ENCODE results near the gene STARD7.

STARD7 gene

DNA sequence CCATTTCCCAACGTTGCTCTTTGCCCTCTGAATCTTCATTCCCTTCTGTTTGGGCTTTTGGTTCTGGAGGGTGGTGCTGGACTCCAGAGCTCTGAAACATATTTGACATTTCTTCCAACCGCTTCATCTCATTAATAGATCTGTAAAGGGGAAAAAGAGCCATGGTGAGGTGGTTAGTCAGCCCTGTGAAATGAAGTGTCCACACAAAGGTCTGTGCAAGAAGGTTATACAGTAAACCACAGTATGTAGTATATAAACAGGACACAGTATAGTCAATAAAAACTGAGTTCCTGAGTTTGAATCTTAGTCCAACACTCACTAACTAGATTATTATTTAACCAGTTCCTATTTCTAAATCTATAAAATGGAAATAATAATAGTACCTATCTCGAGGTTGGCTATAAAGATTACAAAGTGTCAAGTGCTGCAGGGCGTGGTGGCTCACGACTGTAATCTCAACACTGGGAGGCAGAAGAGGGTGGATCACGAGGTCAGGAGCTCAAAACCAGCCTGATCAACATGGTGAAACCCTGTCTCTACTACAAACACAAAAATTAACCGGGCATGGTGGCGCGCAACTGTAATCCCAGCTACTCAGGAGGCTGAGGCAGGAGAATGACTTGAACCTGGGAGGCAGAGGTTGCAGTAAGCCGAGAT is 13.1 kb downstream of the STARD7 start:
- no peak for DNase-seq

DNA sequence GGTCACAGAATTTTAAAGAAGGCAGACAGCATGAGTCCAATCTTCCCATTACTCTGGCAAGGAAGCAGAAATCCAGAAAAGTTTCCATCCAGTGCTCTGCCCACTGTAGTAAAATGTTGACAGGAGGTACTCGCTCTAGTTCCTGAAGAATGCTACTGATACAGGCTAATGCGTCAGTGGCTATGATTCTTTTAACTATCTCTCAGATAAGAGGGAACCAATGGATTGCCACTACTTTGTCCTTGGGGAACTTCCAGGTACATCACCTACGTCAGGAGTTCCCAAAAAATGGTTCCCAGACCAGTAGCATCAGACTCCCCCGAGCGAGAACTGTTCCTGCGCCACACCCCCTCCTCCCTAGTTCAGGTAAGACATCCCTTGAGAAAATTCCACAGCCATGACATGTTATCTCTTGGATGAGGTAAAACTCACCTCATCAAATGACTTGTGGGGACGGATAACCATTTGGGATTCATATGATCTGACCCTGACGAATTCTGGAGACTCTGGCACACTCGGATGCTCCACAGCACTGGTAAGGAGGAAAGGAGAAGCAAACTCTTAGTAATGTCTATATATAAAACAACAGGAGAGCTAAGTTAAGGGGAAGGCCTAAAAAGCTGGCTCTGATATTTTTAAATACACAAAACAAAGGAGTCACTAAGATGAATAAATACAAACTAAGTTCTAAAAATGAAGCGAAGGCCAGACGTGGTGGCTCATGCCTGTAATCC is 16.5 kb downstream of the STARD7 start:
- DNase-seq = no peak

DNA sequence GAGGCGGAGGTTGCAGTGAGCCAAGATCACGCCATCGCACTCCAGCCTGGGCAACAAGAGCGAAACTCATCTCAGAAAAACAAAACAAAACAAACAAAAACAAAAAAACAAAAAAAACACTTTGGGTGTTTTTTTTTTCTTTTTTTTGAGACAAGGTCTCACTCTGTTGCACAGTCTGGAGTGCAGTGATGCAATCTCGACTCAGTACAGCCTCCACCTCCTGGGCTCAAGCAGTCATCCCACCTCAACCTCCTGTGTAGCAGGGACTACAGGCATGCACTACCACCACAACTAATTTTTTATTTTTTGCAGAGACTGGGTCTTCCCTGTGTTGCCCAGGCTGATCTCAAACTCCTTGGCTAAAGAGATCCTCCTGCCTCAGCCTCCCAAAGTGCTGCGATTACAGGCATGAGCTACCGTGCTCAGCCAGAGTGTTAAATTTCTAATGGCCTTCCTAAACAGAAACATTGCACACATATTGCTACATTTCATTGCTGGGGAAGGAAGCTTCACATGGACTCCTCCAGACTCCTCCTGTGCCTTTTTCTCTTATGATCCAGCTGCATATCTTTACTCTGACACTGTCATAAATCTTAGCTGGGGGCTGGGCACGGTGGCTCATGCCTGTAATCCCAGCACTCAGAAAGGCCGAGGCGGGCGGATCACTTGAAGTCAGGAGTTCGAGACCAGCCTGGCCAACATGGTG is 19.7 kb downstream of the STARD7 start:
- no peak for DNase-seq

DNA sequence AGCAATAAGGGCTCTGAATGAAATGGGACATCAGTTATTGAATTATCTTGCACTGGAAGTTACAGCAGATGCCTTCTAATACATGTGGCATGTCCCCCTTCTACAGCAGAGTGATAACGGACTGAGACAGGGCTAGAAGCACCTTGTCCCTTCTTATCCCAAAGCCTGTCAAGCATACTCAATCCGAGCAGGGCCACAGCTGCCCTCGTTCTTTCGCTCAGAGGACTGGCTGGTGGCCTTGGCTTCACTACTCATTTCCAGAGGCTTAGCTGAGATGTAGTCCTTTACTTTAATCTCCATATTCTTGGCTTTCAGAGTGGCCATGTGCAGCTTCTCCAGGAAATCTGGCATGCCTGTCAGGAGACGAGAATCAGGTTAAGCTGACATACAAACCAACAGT is 22.1 kb downstream of the STARD7 start:
- no peak for DNase-seq

DNA sequence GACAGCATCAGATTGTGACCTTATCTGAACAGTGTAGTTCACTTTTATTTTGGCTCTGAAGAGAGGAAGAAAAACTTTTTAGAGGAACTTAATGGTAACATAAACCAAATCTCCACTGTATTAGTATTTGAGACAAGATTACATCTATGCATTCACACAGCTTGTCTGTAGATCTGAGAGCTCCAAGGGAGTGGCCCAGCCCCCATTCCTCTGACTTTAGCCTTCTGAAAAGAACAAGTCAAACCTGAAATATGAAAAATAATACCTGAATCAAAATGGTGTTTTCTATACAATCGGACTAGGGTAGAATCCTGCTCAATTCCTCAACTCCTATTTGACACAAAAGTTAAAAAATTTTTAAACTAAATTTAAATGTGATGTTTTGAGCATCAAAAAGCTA is 23.1 kb downstream of the STARD7 start:
- no peak for DNase-seq

DNA sequence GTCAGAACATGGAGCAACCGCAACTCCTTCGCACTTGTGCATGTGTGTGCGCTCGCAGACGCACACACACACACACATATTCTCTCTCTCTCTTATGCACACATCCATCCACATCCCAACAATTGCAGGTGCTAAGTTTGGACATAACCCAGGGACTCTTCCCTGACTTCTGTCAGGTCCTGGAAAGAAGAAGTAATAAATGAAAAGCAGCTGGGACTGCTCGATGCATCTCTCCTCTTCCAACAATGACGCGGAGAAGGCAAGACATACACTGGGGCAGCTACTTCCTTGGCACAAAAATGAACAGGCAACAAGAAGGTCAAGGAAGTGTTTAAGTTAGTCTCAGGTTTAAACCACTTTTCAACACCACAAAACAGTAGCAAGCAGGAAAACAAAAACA is 23.6 kb downstream of the STARD7 start:
- no peak for DNase-seq

DNA sequence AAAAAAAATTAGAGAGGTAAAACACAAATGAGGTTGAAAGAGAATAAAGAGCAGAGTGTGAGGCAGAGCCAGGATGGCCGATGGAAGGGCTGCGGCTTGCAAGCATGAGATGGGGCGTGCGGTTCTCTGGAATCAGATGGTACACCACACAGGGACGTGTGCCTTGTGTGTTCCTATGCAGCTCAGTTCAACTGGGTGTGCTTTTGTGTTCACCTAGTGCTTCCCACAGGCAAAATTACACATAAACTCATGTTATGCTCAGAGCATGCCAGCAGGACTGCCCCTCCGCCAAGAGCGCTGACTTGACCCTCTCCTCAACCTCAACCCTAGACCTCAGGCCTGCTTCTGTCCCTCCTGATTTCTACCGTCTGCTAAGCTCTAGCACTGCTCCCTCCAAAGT is 24.4 kb downstream of the STARD7 start:
- DNase-seq = no peak

DNA sequence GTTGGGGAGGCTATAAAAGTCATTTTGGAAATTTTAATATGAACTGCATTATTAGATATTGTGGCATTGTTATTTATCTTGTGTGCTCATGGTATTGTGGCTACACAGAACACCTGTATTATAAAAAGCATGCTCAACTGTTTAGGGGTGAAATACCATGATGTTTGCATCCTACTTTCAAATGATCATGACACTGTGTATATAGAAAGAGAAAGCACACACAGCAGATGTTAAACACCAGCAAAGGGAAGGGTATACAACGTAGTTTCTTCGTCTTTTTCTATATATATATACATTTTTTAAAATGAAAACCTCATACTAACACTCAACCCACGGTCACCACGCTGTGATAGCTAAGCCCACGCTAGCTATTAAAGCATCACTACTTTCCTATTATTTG is 27.1 kb downstream of the STARD7 start:
- no peak for DNase-seq

DNA sequence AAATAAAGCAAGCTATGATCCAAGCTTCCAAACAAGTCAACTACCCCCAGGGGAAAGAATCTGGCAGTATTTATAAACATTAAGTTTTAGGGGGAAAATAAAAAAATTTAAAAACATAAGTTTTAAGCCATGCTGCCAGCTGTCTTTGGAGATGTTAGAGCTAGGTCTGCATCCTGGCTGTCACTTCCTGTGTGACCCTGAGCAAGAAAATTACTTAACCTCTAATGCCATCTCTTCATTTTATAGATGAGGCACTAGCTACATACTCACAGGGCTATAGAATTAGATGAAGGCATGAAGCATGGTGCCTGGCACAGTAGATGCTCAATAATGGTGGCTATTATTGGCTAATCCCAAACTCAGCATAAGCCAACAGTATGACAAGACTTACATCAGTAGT is 28.1 kb downstream of the STARD7 start:
- DNase-seq = no peak

DNA sequence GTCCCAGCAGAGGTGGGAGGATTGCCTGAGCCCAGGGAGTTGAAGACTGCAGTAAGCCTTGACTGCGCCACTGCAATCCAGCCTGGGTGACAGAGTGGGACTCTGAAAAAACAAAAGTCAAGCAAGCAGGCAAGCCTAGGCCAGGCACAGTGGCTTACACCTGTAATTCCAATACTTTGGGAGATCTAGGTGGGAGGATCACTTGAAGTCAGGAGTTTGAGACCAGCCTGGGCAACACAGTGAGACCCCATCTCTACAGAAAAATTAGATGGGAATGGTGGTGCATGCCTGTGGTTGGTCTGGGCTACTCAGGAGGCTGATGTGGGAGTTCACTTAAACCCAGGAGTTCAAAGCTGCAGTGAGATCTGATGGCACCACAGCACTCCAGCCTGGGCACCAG is 28.6 kb downstream of the STARD7 start:
- no peak for DNase-seq

DNA sequence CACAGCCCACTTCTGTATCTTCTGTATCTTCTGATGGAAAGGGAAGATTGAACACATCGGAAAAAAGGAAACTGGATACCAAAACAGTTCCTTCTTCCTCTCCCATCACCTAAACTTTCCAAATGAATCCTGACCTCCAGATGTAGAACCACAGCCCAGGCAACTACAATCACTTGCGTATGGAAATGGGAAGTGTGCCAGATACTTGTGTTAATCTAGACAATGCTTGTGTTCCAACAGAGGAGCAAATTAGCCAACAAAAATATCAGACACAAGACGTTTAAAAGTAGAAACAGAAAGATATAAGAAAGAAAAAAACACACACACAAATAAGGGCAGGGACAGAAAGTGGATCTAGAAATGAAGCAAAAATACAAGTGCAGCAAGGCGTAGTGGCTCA is 32.0 kb downstream of the STARD7 start:
- no peak for DNase-seq

DNA sequence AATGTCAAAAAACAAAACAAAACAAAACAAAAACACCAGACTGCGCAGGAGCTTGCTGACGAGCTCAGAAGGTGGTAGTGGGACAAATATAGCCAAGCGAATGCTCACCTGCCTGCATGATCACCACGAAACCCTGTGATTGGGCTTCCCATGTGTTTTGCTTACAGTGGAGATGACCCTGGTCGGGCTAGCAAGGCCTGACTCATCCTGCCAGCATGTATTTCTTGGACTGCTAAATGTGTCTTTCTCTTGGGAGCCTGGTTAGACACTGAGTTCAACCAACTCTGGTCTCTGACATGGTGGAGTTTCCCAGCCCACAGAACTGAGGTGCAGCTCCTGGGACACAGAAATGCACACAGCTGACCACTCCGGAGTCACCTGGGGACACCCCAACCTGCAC is 32.7 kb downstream of the STARD7 start:
- no peak for DNase-seq

DNA sequence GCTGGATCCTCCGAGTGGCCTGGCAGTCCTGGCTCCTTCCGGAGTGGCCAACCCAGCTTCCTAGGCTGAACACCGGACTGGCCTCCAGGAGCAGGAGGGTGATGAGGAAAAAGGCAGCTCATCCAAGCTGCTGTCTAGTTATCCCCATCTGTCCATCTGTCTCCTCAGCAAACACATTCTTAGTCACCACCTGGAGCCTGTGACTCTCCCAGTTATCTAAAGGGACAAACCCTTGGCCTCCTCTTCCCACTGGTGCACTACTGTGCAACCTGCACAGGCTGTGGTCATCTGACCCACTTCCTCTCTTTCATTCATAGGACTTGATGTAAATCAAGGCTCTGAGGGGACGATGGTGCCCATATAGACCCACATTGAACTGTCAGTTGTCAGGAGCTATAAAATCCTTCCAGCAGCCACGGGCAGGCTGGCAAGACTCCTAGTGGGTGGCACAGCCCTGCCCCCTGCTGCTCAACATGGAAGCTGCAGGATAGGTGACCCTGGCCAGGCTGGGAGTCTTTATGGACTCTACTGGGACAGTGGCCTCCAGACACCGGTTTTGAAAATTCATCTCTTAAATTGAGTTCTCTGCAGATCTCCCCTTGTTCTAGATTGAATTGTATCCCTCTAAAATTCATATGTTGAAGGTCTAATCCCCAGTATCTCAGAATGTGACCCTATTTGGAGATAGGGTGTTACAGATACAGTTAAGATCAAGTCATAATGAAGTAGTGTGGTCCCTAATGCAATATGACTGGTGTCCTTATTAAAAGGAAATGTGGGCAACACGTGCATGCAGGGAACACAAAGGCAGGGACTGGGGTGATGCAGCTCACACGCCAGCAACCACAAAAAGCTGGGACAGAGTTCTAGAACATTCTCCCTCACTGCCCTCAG is 34.1 kb downstream of the STARD7 start:
- peak; percentile 83 to 85 for DNase-seq

DNA sequence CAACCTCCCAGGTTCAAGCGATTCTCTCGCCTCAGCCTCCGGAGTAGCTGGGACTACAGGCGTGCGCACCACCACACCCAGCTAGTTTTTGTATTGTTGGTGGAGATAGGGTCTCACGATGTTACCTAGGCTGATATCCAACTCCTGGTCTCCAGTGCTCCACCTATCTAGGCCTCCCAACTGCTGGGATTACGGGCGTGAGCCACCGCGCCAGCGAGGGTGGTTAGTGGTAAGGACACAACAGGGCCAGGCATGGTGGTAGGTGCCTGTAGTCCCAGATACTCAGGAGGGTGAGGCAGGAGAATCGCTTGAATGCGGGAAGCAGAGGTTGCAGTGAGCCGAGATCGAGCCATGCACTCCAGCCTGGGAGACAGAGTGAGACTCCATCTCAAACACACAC is 36.8 kb downstream of the STARD7 start:
- DNase-seq = no peak

DNA sequence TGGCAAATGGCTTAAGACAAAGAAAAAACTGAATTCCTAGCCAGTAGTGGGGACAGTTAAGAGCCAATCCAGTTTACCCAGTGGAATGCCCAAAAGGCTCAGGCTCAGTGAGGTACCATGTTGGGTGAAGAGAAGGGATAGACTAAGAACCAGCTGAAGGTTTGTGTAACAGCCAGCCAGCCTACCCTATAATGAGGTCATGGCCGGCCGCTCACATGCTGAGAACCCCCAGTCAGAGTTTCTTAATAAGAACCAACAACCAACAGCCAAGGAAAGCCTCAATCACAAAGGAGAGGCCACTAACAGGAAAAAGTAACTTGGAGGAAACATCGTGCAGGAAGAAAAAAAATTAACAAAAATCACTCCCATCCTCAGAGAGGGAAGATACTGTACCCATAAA is 38.0 kb downstream of the STARD7 start:
- DNase-seq = no peak

DNA sequence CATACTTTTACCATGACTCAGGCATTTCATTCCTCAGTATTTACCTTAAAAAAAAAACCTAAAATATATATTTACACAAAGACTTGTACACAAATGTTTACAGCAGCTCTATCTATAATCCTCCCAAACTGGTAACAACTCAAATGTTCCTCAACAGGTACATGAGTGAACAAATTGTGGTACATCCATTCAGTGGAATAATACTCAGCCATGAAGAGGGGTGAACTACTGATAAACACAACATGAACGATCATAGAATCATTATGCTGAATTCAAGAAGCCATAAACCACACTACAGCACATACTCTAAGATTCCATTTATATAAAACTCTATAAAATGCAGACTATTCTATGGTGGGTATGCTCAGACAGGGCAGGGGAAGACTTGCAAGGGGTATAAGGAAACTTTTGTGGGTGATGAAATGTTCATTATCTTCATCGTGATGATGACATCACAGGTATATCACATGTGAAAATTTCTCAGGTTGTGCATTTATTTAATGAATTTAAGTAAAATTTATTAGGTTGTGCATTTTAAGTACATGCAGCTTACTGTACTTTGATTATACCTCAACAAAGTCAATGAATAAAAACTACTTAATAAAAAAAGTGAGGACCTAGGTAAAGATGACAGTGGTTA is 38.6 kb downstream of the STARD7 start:
- DNase-seq = no peak

DNA sequence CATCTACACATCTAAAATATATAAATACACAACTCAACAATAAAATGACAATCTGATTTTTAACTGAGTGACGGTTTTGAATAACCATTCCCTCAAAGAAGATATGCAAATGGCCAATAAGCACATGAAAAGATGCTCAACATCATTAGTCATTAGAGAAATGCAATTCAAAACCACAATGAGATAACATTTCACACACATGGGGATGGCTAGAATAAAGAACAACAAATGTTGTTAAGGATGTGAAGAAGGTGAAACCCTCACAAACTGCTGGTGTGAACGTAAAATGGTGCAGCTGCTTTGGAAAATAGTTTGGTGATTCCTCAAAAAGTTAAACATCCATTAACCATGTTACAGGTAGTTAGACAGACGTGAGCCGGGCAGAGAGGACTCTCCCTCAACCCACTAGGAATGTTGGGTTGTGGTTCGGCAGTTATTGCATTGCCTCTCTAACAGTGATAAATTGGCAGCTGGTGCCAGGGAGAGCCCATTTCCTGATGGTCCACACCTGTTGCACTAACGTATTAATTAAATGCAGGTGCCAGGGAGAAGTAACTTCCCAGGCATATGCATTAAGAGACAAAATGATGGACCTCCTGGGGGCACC is 41.1 kb downstream of the STARD7 start:
- no peak for DNase-seq

DNA sequence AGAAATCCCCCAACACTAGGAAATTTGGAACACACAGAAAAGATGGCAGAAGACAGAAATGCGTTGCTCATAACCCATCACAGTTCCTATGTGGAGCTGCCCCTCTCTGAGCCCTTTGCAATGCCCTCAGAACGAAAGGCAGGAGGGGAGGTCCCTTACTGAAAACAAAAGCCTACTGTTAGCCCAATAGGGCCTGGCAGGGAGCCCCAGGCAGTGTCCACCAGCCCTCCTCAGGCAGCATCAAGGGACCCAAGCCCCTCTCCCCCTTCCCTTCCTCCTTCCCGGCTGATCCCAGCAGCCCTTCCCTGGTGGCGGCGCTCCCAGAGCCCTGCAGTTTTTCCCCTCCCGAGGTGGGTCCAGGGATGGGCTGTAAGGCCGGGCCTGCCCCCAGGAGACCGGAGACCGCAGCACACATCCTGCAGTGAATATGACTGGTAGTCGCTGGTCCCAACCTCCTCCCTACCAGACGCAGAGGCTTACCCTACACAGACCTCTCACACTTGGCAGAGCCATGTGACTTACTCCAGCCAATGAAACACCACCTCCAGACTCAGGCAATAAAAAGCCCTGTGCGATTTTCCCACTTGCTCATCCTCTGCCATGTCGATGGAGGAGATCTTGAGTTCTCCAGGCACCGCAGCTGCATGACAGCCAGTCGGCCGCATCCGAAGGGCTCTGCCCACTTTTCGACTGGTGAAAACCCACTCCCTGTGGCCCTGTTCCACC is 44.0 kb downstream of the STARD7 start:
- no peak for DNase-seq

DNA sequence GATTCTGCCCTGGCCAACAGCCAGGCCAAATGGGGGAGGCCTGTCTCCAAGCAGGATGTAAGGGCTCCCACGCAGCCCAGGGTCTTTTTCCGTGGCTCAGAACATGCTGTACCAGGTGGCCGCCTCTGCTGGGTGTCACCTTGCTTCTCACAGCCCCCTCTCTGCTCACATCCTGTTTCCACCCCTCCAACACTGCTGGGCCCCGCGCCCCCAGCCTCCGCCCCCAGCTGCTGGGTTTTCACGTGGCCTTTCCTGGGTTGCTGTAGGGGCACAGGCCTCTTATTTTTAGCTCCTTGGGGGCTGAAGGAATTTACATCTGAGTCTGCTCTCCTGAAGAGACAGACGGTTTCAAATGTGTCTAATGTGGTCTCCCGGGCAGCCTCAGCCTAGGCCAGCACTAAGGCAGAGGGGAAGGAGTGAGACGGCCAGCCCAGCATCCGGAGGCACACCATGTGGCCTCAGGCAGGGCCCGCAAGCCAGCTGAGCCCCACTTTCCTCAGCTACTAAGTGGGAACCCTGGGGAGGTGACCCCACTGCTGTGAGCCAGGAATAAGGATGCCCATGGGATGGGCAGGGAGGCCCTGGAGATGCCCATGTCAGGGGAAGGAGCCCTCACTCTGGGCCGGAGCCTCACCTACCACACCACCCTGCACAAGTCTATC is 44.7 kb downstream of the STARD7 start:
- no peak for DNase-seq

DNA sequence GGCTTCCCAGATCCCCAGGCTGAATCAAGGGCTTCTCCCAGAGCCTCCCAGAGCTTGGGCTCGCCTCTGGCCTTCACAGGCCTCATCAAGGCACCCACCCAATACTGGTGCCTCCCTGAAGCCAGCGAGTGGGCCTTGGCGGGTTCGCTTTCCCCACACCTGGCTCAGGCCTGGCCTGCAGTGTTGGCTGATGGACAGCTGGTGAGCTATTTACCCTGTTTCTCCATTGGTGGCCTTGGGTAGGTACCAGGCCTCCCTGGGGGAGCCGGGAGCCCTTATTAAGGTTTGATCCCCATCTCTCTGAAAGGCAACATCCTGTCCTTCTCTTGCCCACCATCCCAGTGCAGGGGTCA is 45.2 kb downstream of the STARD7 start:
- DNase-seq = no peak

DNA sequence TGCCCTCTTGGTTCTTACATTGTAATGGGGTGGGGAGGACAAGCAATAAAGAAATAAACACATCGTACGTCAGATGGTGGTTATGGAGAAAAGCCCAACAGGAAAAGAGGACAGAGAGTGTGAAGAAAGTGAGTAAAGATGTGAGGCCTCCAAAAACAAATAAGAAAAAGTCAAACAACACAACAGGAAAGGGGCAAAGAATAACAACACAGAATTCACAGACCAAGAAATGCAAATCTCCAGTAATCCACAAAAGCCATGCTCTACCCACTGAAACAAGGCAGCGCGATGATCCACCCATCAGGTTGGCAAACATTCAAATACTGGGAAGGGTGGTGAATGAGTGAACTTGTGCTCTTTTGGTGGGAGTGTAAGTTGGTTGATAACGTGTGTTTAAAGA is 46.7 kb downstream of the STARD7 start:
- DNase-seq = no peak
